Measurements from ENCODE around the gene TMIGD2. TPM values are rescaled to one million over a fixed set of nuclear protein-coding genes. Genes with fewer than 3 reads are reported as not detected.

Gene TMIGD2
- total and polyA plus RNA-seq, 2 of the 4 experiments (the other 2 are of a cell fraction), result not detected

- no TSS peak for BruUV-seq (replicated peaks)
- Histone ChIP-seq H3K56ac (ENCODE audit: extremely low read depth, insufficient read depth, low read length) (no peak overlapping the region), H3K9ac (ENCODE audit: low read depth, low read length) (no peak overlapping the region), H3K14ac (replicated peaks; ENCODE audit: low read depth, low read length) (no peak overlapping the region), H3K9me3 (ENCODE audit: control insufficient read depth, insufficient read depth, low read length) (peaks cover 8% of the 10 kb centered on the region; the same call in 1 of the 2 replicates), H2BK120ac (ENCODE audit: low read depth, low read length) (no peak overlapping the region), H4K5ac (ENCODE audit: low read depth, low read length) (no peak overlapping the region), H3K4me1 (ENCODE audit: control insufficient read depth, insufficient read depth, low read length) (no peaks in the 10 kb centered on the region), H2AK5ac (ENCODE audit: low read depth, low read length) (no peak overlapping the region), H3K27me3 (ENCODE audit: control insufficient read depth, insufficient read depth, low read length) (no peaks in the 10 kb centered on the region), H3K79me1 (ENCODE audit: low read depth in 1 of 2, low read length in 2 of 2) (no peaks in the 10 kb centered on the region), H3K9me1 (ENCODE audit: insufficient read depth, low read length) (no peaks in the 10 kb centered on the region), H2BK15ac (ENCODE audit: low read depth, low read length) (no peak overlapping the region), H3K27ac (ENCODE audit: insufficient read depth, low read length) (no peak overlapping the region), H2AK9ac (replicated peaks; ENCODE audit: low read depth, low read length, poor library complexity) (no peak overlapping the region), H2AFZ (replicated peaks; ENCODE audit: low read length, poor library complexity) (no peak overlapping the region), H4K20me1 (ENCODE audit: insufficient read depth, low read length) (no peaks in the 10 kb centered on the region), H2BK5ac (ENCODE audit: low read depth, low read length, poor library complexity, severe bottlenecking) (no peak overlapping the region), H3K18ac (ENCODE audit: low read depth, low read length) (no peak overlapping the region), H4K91ac (ENCODE audit: insufficient read depth, low read depth, low read length) (no peak overlapping the region), H2BK20ac (ENCODE audit: low read depth, low read length) (no peak overlapping the region), H3K23ac (ENCODE audit: low read depth, low read length) (no peak overlapping the region), H3K4me3 (ENCODE audit: insufficient read depth, low read depth, low read length) (no peak overlapping the region), H3K4me2 (ENCODE audit: low read depth, low read length) (no peak overlapping the region), H4K8ac (ENCODE audit: low read depth in 2 of 2, low read length in 2 of 2) (no peak overlapping the region), H3K36me3 (ENCODE audit: control insufficient read depth, insufficient read depth, low read length) (peaks cover 44% of the 10 kb centered on the region), H3K4ac (ENCODE audit: low read depth, low read length) (no peak overlapping the region)
- WGBS, 2 experiments (ENCODE audit: extremely low coverage in 2 of 2, insufficient read length in 1 of 2), result no CpG with 5 or more reads among the region's 6 CpGs
- CTCF ChIA-PET, result interaction anchor here (1.1 to 1.9 kb wide), 2 partner anchors 8 to 10 kb away, joined by 3 to 4 read pairs; partner anchors contain the start of gene YJU2
- no peak for TF ChIP-seq BHLHE40 (IDR thresholded peaks at IDR 0.05; ENCODE audit: low read depth, low read length)
- TF ChIP-seq CEBPB (IDR thresholded peaks at IDR 0.05; ENCODE audit: low read depth, low read length), result no peak
- TF ChIP-seq, protein P1, sequence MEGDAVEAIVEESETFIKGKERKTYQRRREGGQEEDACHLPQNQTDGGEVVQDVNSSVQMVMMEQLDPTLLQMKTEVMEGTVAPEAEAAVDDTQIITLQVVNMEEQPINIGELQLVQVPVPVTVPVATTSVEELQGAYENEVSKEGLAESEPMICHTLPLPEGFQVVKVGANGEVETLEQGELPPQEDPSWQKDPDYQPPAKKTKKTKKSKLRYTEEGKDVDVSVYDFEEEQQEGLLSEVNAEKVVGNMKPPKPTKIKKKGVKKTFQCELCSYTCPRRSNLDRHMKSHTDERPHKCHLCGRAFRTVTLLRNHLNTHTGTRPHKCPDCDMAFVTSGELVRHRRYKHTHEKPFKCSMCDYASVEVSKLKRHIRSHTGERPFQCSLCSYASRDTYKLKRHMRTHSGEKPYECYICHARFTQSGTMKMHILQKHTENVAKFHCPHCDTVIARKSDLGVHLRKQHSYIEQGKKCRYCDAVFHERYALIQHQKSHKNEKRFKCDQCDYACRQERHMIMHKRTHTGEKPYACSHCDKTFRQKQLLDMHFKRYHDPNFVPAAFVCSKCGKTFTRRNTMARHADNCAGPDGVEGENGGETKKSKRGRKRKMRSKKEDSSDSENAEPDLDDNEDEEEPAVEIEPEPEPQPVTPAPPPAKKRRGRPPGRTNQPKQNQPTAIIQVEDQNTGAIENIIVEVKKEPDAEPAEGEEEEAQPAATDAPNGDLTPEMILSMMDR (conservative IDR thresholded peaks at IDR 0.05; ENCODE audit: low read depth, low read length), result no peak
- TF ChIP-seq RFX5 (IDR thresholded peaks at IDR 0.05; ENCODE audit: low read depth, low read length), result no peak
- no peak for TF ChIP-seq FOS (IDR thresholded peaks at IDR 0.05; ENCODE audit: low read depth, low read length)
- no peak for TF ChIP-seq MAFK (IDR thresholded peaks at IDR 0.05; ENCODE audit: low read depth, low read length)
- no peak for TF ChIP-seq CHD1 (IDR thresholded peaks at IDR 0.05; ENCODE audit: low read depth, low read length)
- TF ChIP-seq RCOR1 (IDR thresholded peaks at IDR 0.05; ENCODE audit: insufficient replicate concordance, low read length), result no peak
- dilution Hi-C loops (cut with HindIII; ENCODE audit: low sequenced_read_pairs, unreplicated experiment) (no loop called here), intact Hi-C loops (cut with micrococcal nuclease) (no loop called here), in situ Hi-C loops (cut with MboI; ENCODE audit: low sequenced_read_pairs) (no loop called here)
- POLR2A ChIA-PET (ENCODE audit: unreplicated experiment), result no interaction called here
- ATAC-seq (ENCODE audit: low read depth), result no peak
- DNase-seq, result no peak
Observed at GRCh38 chr19:4257025-4257424, 45.2 kb downstream of the TMIGD2 start.
